ENCODE measurements around the gene DLGAP4.

GRCh38 chr20:36298061-36298460 lies 8.1 kb upstream of the DLGAP4 start:
- TF ChIP-seq CTCF (IDR thresholded peaks at IDR 0.05; ENCODE audit: insufficient read depth, low read length) (no peak), GABPA (IDR thresholded peaks at IDR 0.05; ENCODE audit: low read depth) (no peak), POLR2AphosphoS5 (IDR thresholded peaks at IDR 0.05; ENCODE audit: low read depth) (no peak)
